Peyer's patch (tissue), 4 donors: ENCODE measurements around the gene KLHL3. TPM values are rescaled to one million over a fixed set of nuclear protein-coding genes. Genes with fewer than 3 reads are reported as not detected.
A peak's percentile ranks its signal among the peaks of the same experiment; 100 is the strongest.

Experiments used
- DNase-seq, 3 donors: peaks; one replicate each; pipeline ENCODE4 v3.0.0-alpha.2; 2017 to 2019
- H3K27ac ChIP-seq, 4 donors: fragments of 200-600 bp; sonication (generic); one replicate each; pipeline ENCODE4 v1.5.1; 2016 to 2019
- H3K27me3 ChIP-seq, 2 donors: fragments of 200-600 bp; sonication (generic); one replicate each; pipeline ENCODE4 v1.5.1; 2019
- H3K36me3 ChIP-seq, 3 donors: fragments of 200-600 bp; sonication (generic); one replicate each; pipeline ENCODE4 v1.5.1; 2016 to 2019
- H3K4me1 ChIP-seq, 4 donors: fragments of 200-600 bp; sonication (generic); one replicate each; pipeline ENCODE4 v1.5.1; 2016 to 2019
- H3K4me3 ChIP-seq, 4 donors: fragments of 200-600 bp; sonication (generic); 1 replicate in 3 of 4; 2 replicates in 1 of 4; pipeline ENCODE4 v1.5.1; 2016 to 2019; ENCODE audit warnings: mild to moderate bottlenecking in 1 of 4
- H3K9me3 ChIP-seq, 4 donors: fragments of 200-600 bp; sonication (generic); one replicate each; pipeline ENCODE4 v1.5.1; 2016 to 2019; ENCODE audit warnings: mild to moderate bottlenecking in 1 of 4
- CTCF ChIP-seq, 6 experiments: fragments of 450-650 bp in 4 of 6; fragments of 200-600 bp in 2 of 6; sonication (generic) in 1 of 6; IDR thresholded peaks; one replicate each; pipeline ENCODE4 v1.5.1; 2017 to 2019; ENCODE audit warnings: antibody characterized with exemption in 6 of 6, mild to moderate bottlenecking in 3 of 6, moderate library complexity in 1 of 6
- POLR2A ChIP-seq, 2 donors: fragments of 450-650 bp; IDR thresholded peaks; one replicate each; pipeline ENCODE4 v1.5.1; 2017; ENCODE audit warnings: antibody characterized with exemption in 2 of 2, mild to moderate bottlenecking in 2 of 2, moderate library complexity in 2 of 2
- total RNA-seq, 4 donors: library from RNA; depleted of rRNA; stranded (reverse); fragments of >200 nt; gene quantifications; one replicate each; pipeline ENCODE4 v1.1.0, GENCODE V29; 2016

The KLHL3 gene
- total RNA-seq, 4 donors from 2014 or later, result 5.0 to 9.5 (median 6.3) TPM

GRCh38 chr5:137751869-137752491 lies 16.1 kb upstream of the KLHL3 start:
- H3K27me3 ChIP-seq, result no peaks in the 10 kb centered on the region
- DNase-seq, result peak in 1 of 3 donors; percentile 66
- TF ChIP-seq CTCF (IDR thresholded peaks at IDR 0.05), result peak; percentile 66 to 74 (median 71)
- TF ChIP-seq POLR2A (IDR thresholded peaks at IDR 0.05), result no peak
- H3K4me3 ChIP-seq, result peak overlapping the region; percentile 64 to 88 (median 74)
- H3K9me3 ChIP-seq, result no peaks in the 10 kb centered on the region
- H3K36me3 ChIP-seq, result no peaks in the 10 kb centered on the region
- H3K4me1 ChIP-seq, result peaks cover 0 to 19% (median 0%) of the 10 kb centered on the region in 4 donors
- H3K27ac ChIP-seq, result peak overlapping the region; percentile 21 to 99 (median 98)

- TF ChIP-seq POLR2A (IDR thresholded peaks at IDR 0.05) (no peak), CTCF (IDR thresholded peaks at IDR 0.05) (no peak)
- H3K27me3 ChIP-seq, result no peaks in the 10 kb centered on the region
- no peak for DNase-seq
- H3K36me3 ChIP-seq, result no peaks in the 10 kb centered on the region
- no peaks in the 10 kb centered on the region for H3K9me3 ChIP-seq
- H3K4me1 ChIP-seq, result peaks cover 0 to 19% (median 0%) of the 10 kb centered on the region in 4 donors
- no peak overlapping the region for H3K4me3 ChIP-seq
- no peak overlapping the region for H3K27ac ChIP-seq
Observed at GRCh38 chr5:137750436-137750835, 14.5 kb upstream of the KLHL3 start.

- H3K27ac ChIP-seq, result no peak overlapping the region
- TF ChIP-seq POLR2A (IDR thresholded peaks at IDR 0.05) (no peak), CTCF (IDR thresholded peaks at IDR 0.05) (no peak)
Observed at GRCh38 chr5:137747848-137748247, 12.0 kb upstream of the KLHL3 start.

GRCh38 chr5:137743031-137743640 lies 7.2 kb upstream of the KLHL3 start:
- no peak overlapping the region for H3K4me3 ChIP-seq
- peak in 1 of 3 donors; percentile 63 for DNase-seq
- H3K36me3 ChIP-seq, result no peaks in the 10 kb centered on the region
- H3K27ac ChIP-seq, result no peak overlapping the region
- no peak for TF ChIP-seq POLR2A (IDR thresholded peaks at IDR 0.05)
- TF ChIP-seq CTCF (IDR thresholded peaks at IDR 0.05), result peak; percentile 24 to 71 (median 62)
- no peaks in the 10 kb centered on the region for H3K9me3 ChIP-seq
- no peaks in the 10 kb centered on the region for H3K4me1 ChIP-seq
- no peaks in the 10 kb centered on the region for H3K27me3 ChIP-seq

More at GRCh38 chr5:137747848-137748247, 12.0 kb upstream of the KLHL3 start:
- Histone ChIP-seq H3K36me3 (no peaks in the 10 kb centered on the region), H3K27me3 (no peaks in the 10 kb centered on the region), H3K9me3 (no peaks in the 10 kb centered on the region), H3K4me3 (no peak overlapping the region), H3K4me1 (peaks cover 0 to 19% (median 0%) of the 10 kb centered on the region in 4 donors)
- no peak for DNase-seq

GRCh38 chr5:137741718-137742117 lies 5.8 kb upstream of the KLHL3 start:
- Histone ChIP-seq H3K4me1 (peaks cover 0 to 5% (median 0%) of the 10 kb centered on the region in 4 donors), H3K9me3 (no peaks in the 10 kb centered on the region), H3K4me3 (no peak overlapping the region), H3K36me3 (no peaks in the 10 kb centered on the region), H3K27me3 (no peaks in the 10 kb centered on the region), H3K27ac (no peak overlapping the region)
- no peak for TF ChIP-seq CTCF (IDR thresholded peaks at IDR 0.05)
- TF ChIP-seq POLR2A (IDR thresholded peaks at IDR 0.05), result no peak
- DNase-seq, result no peak
